Esophagus muscularis mucosa (tissue), 4 donors: ENCODE results near the gene NPRL2. TPM values are rescaled to one million over a fixed set of nuclear protein-coding genes. Genes with fewer than 3 reads are reported as not detected.

Experiments
- DNase-seq: peaks from one replicate; pipeline ENCODE4 v3.0.0-alpha.2; 2017; ENCODE audit errors: extremely low spot score
- H3K27ac ChIP-seq, 4 donors: fragments of 200-600 bp; sonication (generic); replicated peaks in 1 of 4; 1 replicate in 3 of 4; 2 replicates in 1 of 4; pipeline ENCODE4 v1.5.1; 2016 to 2019; ENCODE audit warnings: mild to moderate bottlenecking in 1 of 4
- H3K27me3 ChIP-seq, 4 donors: fragments of 200-600 bp; sonication (generic); one replicate each; pipeline versions ENCODE4 v1.5.1 to v1.6.0; 2016 to 2019
- H3K36me3 ChIP-seq, 4 donors: fragments of 200-600 bp; sonication (generic); one replicate each; pipeline ENCODE4 v1.5.1; 2016 to 2019
- H3K4me1 ChIP-seq, 4 donors: fragments of 200-600 bp; sonication (generic); one replicate each; pipeline ENCODE4 v1.5.1; 2016 to 2019
- H3K4me3 ChIP-seq, 4 donors: fragments of 200-600 bp; sonication (generic); 1 replicate in 2 of 4; 2 replicates in 2 of 4; pipeline ENCODE4 v1.5.1; 2016 to 2019; ENCODE audit warnings: mild to moderate bottlenecking in 4 of 4, moderate library complexity in 1 of 4
- H3K9me3 ChIP-seq, 4 donors: fragments of 200-600 bp; sonication (generic); 1 replicate in 3 of 4; 2 replicates in 1 of 4; pipeline ENCODE4 v1.5.1; 2016 to 2019
- CTCF ChIP-seq, 3 experiments: fragments of 200-600 bp in 2 of 3; fragments of 450-650 bp in 1 of 3; sonication (generic) in 2 of 3; IDR thresholded peaks; one replicate each; pipeline ENCODE4 v1.5.1; 2017 to 2019; ENCODE audit warnings: antibody characterized with exemption in 3 of 3, mild to moderate bottlenecking in 2 of 3, moderate library complexity in 1 of 3
- EP300 ChIP-seq: sonication (generic); formaldehyde crosslinking; IDR thresholded peaks from one replicate; pipeline ENCODE4 v1.6.1; 2017; ENCODE audit warnings: antibody characterized with exemption
- POLR2A ChIP-seq: fragments of 450-650 bp; IDR thresholded peaks from one replicate; pipeline ENCODE4 v1.6.1; 2017; ENCODE audit warnings: antibody characterized with exemption, moderate library complexity, mild to moderate bottlenecking, low read depth
- POLR2AphosphoS5 ChIP-seq, 2 donors: sonication (generic); formaldehyde crosslinking; IDR thresholded peaks; one replicate each; pipeline ENCODE4 v1.6.1; 2017; ENCODE audit warnings: antibody characterized with exemption in 2 of 2
- WGBS: methylation state at CpG from one replicate; pipeline ENCODE4 v1.1.5; 2018; 5-methylcytosine and 5-hydroxymethylcytosine counted together
- intact Hi-C: fragments of 100-400 bp; cut with DNase I; formaldehyde crosslinking; loops from one replicate; pipeline ENCODE4 v1.15.1; 2023
- total RNA-seq, 4 donors: library from RNA; depleted of rRNA; stranded (reverse); fragments of >200 nt; gene quantifications; one replicate each; pipeline versions ENCODE4 v1.1.0 to v1.2.1, GENCODE V29; 2016

Gene NPRL2
- total RNA-seq, 4 donors from 2014 or later = 10.4 to 16.7 (median 14.2) TPM

GRCh38 chr3:50378757-50379156 lies 28.2 kb upstream of the NPRL2 start:
- Histone ChIP-seq H3K36me3 (no peaks in the 10 kb centered on the region), H3K9me3 (no peaks in the 10 kb centered on the region), H3K4me3 (no peak overlapping the region), H3K4me1 (no peaks in the 10 kb centered on the region), H3K27me3 (no peaks in the 10 kb centered on the region), H3K27ac (no peak overlapping the region)
- TF ChIP-seq POLR2AphosphoS5 (IDR thresholded peaks at IDR 0.05) = no peak
- no peak for TF ChIP-seq CTCF (IDR thresholded peaks at IDR 0.05)
- no peak for TF ChIP-seq EP300
- no peak for DNase-seq
- 88% methylated on average over 11 of the region's 17 CpGs for WGBS
- intact Hi-C loops = no loop called here

GRCh38 chr3:50378024-50378423 lies 27.4 kb upstream of the NPRL2 start:
- no peaks in the 10 kb centered on the region for H3K9me3 ChIP-seq
- TF ChIP-seq POLR2A = no peak
- TF ChIP-seq EP300 = no peak
- no peak for TF ChIP-seq CTCF (IDR thresholded peaks at IDR 0.05)
- TF ChIP-seq POLR2AphosphoS5 (IDR thresholded peaks at IDR 0.05) = no peak
- H3K4me3 ChIP-seq = no peak overlapping the region
- no peaks in the 10 kb centered on the region for H3K36me3 ChIP-seq
- H3K27me3 ChIP-seq = no peaks in the 10 kb centered on the region
- intact Hi-C loops = no loop called here
- WGBS = 80% methylated on average over 2 of the region's 6 CpGs
- no peak overlapping the region for H3K27ac ChIP-seq
- no peak for DNase-seq
- H3K4me1 ChIP-seq = no peaks in the 10 kb centered on the region

- intact Hi-C loops = no loop called here
- TF ChIP-seq POLR2A (no peak), CTCF (IDR thresholded peaks at IDR 0.05) (no peak), EP300 (no peak), POLR2AphosphoS5 (IDR thresholded peaks at IDR 0.05) (no peak)
- no peaks in the 10 kb centered on the region for H3K36me3 ChIP-seq
- no peak for DNase-seq
- H3K27ac ChIP-seq = no peak overlapping the region
- H3K27me3 ChIP-seq = no peaks in the 10 kb centered on the region
- H3K9me3 ChIP-seq = no peaks in the 10 kb centered on the region
- 66% methylated on average over 4 of the region's 7 CpGs for WGBS
- no peaks in the 10 kb centered on the region for H3K4me1 ChIP-seq
- H3K4me3 ChIP-seq = no peak overlapping the region
Observed at GRCh38 chr3:50375258-50375931, 24.8 kb upstream of the NPRL2 start.

- H3K27me3 ChIP-seq = no peaks in the 10 kb centered on the region
- H3K36me3 ChIP-seq = no peaks in the 10 kb centered on the region
- no peak for DNase-seq
- H3K27ac ChIP-seq = no peak overlapping the region
- H3K9me3 ChIP-seq = no peaks in the 10 kb centered on the region
- intact Hi-C loops = no loop called here
- TF ChIP-seq POLR2AphosphoS5 (IDR thresholded peaks at IDR 0.05) = no peak
- TF ChIP-seq POLR2A = no peak
- TF ChIP-seq CTCF (IDR thresholded peaks at IDR 0.05) = no peak
- TF ChIP-seq EP300 = no peak
- 83% methylated on average over 20 of the region's 22 CpGs for WGBS
- H3K4me1 ChIP-seq = no peaks in the 10 kb centered on the region
- no peak overlapping the region for H3K4me3 ChIP-seq
Observed at GRCh38 chr3:50374363-50375257, 24.0 kb upstream of the NPRL2 start.
